Sigmoid colon (tissue), 7 donors: Measurements from ENCODE around the gene CLOCK. TPM values are rescaled to one million over a fixed set of nuclear protein-coding genes. Genes with fewer than 3 reads are reported as not detected.

Experiments
- DNase-seq: peaks from one replicate; pipeline ENCODE4 v3.0.0-alpha.2; 2019
- H3K27ac ChIP-seq, 4 donors: fragments of 200-600 bp; sonication (generic); one replicate each; pipeline ENCODE4 v1.5.1; 2016 to 2019; ENCODE audit warnings: mild to moderate bottlenecking in 1 of 4
- H3K27me3 ChIP-seq, 3 donors: fragments of 200-600 bp; sonication (generic); one replicate each; pipeline ENCODE4 v1.5.1; 2019; ENCODE audit warnings: mild to moderate bottlenecking in 1 of 3
- H3K36me3 ChIP-seq, 4 donors: fragments of 200-600 bp; sonication (generic); one replicate each; pipeline ENCODE4 v1.5.1; 2016 to 2019
- H3K4me1 ChIP-seq, 4 donors: fragments of 200-600 bp; sonication (generic); one replicate each; pipeline ENCODE4 v1.5.1; 2017 to 2019
- H3K4me3 ChIP-seq, 4 donors: fragments of 200-600 bp; sonication (generic); one replicate each; pipeline ENCODE4 v1.5.1; 2017 to 2019; ENCODE audit warnings: mild to moderate bottlenecking in 2 of 4, moderate library complexity in 1 of 4
- H3K9me3 ChIP-seq, 4 donors: fragments of 200-600 bp in 3 of 4; sonication (generic) in 3 of 4; one replicate each; pipeline versions ENCODE4 v1.5.1 to v1.6.1; 2013 to 2019
- EP300 ChIP-seq, 4 donors: sonication (generic); formaldehyde crosslinking; IDR thresholded peaks; one replicate each; pipeline ENCODE4 v1.6.1; 2017; ENCODE audit warnings: antibody characterized with exemption in 4 of 4
- POLR2A ChIP-seq, 2 donors: fragments of 450-650 bp; IDR thresholded peaks; one replicate each; pipeline ENCODE4 v1.6.1; 2016; ENCODE audit warnings: antibody characterized with exemption in 2 of 2, mild to moderate bottlenecking in 2 of 2, moderate library complexity in 2 of 2
- POLR2AphosphoS5 ChIP-seq, 4 donors: sonication (generic); formaldehyde crosslinking; IDR thresholded peaks; one replicate each; pipeline ENCODE4 v1.6.1; 2017; ENCODE audit warnings: antibody characterized with exemption in 4 of 4
- WGBS, 2 donors: extraction: QIAGEN DNeasy Blood & Tissue Kit; methylation state at CpG; one replicate each; pipeline ENCODE4 v1.1.7; 2013; 5-methylcytosine and 5-hydroxymethylcytosine counted together
- intact Hi-C: fragments of 100-400 bp; cut with DNase I; formaldehyde crosslinking; loops from one replicate; pipeline ENCODE4 v1.15.1; 2023
- polyA plus RNA-seq, 3 donors: library from polyadenylated mRNA; stranded (reverse); fragments of 200-250 nt; gene quantifications; one replicate each; pipeline ENCODE4 v1.2.3, GENCODE V29; 2013
- total RNA-seq, 4 donors: library from RNA; depleted of rRNA; stranded (reverse); fragments of >200 nt; gene quantifications; one replicate each; pipeline ENCODE4 v1.1.0, GENCODE V29; 2016
- TF ChIP-seq, protein P1 (sequence below), 4 experiments: fragments of 450-650 bp in 3 of 4; fragments of 200-600 bp in 1 of 4; IDR thresholded peaks; one replicate each; pipeline ENCODE4 v1.5.1; 2016 to 2019; ENCODE audit warnings: antibody characterized with exemption in 4 of 4, mild to moderate bottlenecking in 3 of 4, moderate library complexity in 2 of 4
- donor health status: healthy with polysubstance abuse.
- donor health status: Bipolar disorder and iron deficiency.
- donor health status: healthy.

CLOCK gene
- total and polyA plus RNA-seq, 7 donors: 2.4 to 27.5 (median 22.5) TPM

DNA sequence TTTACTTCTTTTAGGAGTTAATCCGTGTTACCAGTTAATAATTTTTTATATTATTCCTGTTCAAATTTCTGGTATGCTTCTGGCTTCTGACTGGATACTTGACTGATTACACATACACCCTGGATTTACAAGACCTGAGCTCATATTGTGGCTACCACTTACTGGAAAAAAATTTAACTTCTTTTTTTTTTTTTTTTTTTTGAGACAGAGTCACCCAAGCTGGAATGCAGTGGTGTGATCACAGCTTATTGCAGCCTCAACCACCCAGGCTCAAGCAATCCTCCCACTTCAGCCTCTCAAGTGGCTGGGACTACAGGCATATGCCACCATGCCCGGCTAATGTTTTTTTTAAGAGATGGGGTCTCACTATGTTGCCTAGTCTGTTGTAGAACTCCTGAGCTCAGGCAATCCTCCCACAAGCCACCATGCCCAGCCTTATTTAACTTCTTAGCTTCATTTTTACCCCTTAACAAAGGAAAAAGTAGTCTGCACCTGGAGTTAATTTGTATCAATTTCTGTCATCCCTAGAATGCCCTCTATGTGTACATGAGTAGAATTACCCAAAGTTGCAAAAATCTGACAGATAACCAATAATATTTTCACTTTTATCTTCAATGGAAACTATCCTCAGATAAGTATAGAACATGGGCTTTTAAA, 100.7 kb downstream of the CLOCK start:
- Histone ChIP-seq H3K27ac (no peak overlapping the region), H3K27me3 (no peaks in the 10 kb centered on the region), H3K4me3 (no peak overlapping the region), H3K36me3 (peaks cover 0 to 76% (median 15%) of the 10 kb centered on the region in 4 donors), H3K9me3 (no peaks in the 10 kb centered on the region), H3K4me1 (peaks cover 0 to 5% (median 2%) of the 10 kb centered on the region in 4 donors)
- intact Hi-C loops: loop anchor here (10.0 kb wide), 1 partner anchor 109 kb away; no protein-coding TSS in a partner anchor
- DNase-seq: no peak
- 95 to 98% methylated on average over 2 of the region's 2 CpGs for WGBS, 2 donors
- no peak for TF ChIP-seq POLR2AphosphoS5 (IDR thresholded peaks at IDR 0.05)
- TF ChIP-seq, protein P1, sequence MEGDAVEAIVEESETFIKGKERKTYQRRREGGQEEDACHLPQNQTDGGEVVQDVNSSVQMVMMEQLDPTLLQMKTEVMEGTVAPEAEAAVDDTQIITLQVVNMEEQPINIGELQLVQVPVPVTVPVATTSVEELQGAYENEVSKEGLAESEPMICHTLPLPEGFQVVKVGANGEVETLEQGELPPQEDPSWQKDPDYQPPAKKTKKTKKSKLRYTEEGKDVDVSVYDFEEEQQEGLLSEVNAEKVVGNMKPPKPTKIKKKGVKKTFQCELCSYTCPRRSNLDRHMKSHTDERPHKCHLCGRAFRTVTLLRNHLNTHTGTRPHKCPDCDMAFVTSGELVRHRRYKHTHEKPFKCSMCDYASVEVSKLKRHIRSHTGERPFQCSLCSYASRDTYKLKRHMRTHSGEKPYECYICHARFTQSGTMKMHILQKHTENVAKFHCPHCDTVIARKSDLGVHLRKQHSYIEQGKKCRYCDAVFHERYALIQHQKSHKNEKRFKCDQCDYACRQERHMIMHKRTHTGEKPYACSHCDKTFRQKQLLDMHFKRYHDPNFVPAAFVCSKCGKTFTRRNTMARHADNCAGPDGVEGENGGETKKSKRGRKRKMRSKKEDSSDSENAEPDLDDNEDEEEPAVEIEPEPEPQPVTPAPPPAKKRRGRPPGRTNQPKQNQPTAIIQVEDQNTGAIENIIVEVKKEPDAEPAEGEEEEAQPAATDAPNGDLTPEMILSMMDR (IDR thresholded peaks at IDR 0.05): no peak
- TF ChIP-seq POLR2A (IDR thresholded peaks at IDR 0.05): no peak
- no peak for TF ChIP-seq EP300 (IDR thresholded peaks at IDR 0.05)

DNA sequence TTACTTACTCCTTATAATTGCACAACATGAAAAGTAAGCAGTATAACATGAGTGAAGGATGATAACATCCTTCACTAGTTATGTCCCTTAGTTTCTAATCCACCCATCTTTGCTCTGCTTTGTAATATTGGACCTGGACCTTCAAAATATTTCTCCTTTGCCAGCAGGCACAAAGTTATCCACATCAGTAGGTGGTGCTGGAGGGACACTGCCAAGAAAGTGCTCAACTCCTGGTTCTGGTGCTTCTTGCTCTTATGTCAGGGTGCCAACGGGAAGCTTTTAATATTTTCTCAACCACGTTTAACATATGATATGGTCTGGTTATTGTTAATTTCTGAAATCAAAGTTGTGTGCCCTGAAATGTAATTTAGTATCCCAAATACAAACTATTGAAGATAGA, 101.9 kb downstream of the CLOCK start:
- Histone ChIP-seq H3K4me3 (no peak overlapping the region), H3K27me3 (no peaks in the 10 kb centered on the region), H3K27ac (no peak overlapping the region), H3K9me3 (no peaks in the 10 kb centered on the region), H3K4me1 (peaks cover 0 to 5% (median 2%) of the 10 kb centered on the region in 4 donors), H3K36me3 (peaks cover 0 to 70% (median 11%) of the 10 kb centered on the region in 4 donors)
- intact Hi-C loops: loop anchor here (10.0 kb wide), 1 partner anchor 110 kb away; no protein-coding TSS in a partner anchor
- WGBS, 2 donors: 26 to 51% methylated on average over 2 of the region's 2 CpGs
- DNase-seq: no peak
- TF ChIP-seq POLR2A (IDR thresholded peaks at IDR 0.05): no peak
- TF ChIP-seq, protein P1 (IDR thresholded peaks at IDR 0.05): no peak
- TF ChIP-seq EP300 (IDR thresholded peaks at IDR 0.05): no peak
- no peak for TF ChIP-seq POLR2AphosphoS5 (IDR thresholded peaks at IDR 0.05)

DNA sequence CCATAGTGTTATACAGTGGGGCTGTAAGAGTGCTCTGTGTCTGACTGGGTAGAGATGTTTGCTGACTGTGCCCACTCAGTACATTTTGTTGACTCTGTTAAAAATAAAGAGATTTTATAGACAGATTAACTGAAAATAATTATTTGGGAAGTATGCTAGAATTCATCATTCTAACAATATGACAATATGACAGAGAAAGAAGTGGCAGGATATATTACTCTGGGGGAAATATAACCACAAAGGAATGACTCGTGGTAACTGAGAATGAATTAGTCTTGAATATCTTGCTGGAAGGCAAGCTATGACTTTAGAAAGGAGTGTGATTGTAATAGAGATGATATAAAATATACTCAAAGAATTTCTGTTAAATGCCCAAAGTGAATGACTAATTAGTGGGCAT, 104.2 kb downstream of the CLOCK start:
- TF ChIP-seq, protein P1 (IDR thresholded peaks at IDR 0.05): no peak
- TF ChIP-seq EP300 (IDR thresholded peaks at IDR 0.05) (no peak), POLR2A (IDR thresholded peaks at IDR 0.05) (no peak), POLR2AphosphoS5 (IDR thresholded peaks at IDR 0.05) (no peak)
- H3K27me3 ChIP-seq: no peaks in the 10 kb centered on the region
- peaks cover 0 to 60% (median 0%) of the 10 kb centered on the region in 4 donors for H3K36me3 ChIP-seq
- no peak for DNase-seq
- WGBS, 2 donors: 69 to 85% methylated on average over 1 of the region's 1 CpG
- H3K4me3 ChIP-seq: no peak overlapping the region
- H3K27ac ChIP-seq: no peak overlapping the region
- H3K9me3 ChIP-seq: no peaks in the 10 kb centered on the region
- H3K4me1 ChIP-seq: peaks cover 0 to 3% (median 0%) of the 10 kb centered on the region in 4 donors
- intact Hi-C loops: loop anchor here (10.0 kb wide), 1 partner anchor 112 kb away; no protein-coding TSS in a partner anchor

DNA sequence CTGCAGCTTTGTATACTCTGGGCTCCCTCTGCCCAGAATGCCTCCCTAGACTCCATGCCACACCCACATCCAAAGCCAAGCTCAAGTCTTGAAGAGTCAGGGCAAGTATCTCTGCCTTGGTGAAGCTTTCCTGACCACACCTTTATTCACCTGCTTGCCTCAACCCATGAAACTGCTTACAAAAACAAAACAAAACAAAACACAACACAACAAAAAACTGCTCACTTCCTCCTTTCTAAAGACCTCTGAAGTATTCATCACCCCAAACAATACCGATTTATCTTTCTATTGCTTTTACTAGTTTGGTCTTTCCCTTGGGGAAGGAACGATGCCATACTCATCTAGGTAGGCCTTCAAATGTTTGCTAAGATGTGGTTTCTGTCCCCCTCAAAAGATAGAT, 105.9 kb downstream of the CLOCK start:
- Histone ChIP-seq H3K4me1 (peaks cover 0 to 3% (median 0%) of the 10 kb centered on the region in 4 donors), H3K4me3 (no peak overlapping the region), H3K27ac (no peak overlapping the region), H3K27me3 (no peaks in the 10 kb centered on the region), H3K9me3 (no peaks in the 10 kb centered on the region), H3K36me3 (peaks cover 0 to 59% (median 0%) of the 10 kb centered on the region in 4 donors)
- WGBS, 2 donors: 91 to 93% methylated on average over 2 of the region's 2 CpGs
- no peak for DNase-seq
- TF ChIP-seq EP300 (IDR thresholded peaks at IDR 0.05) (no peak), POLR2A (IDR thresholded peaks at IDR 0.05) (no peak), POLR2AphosphoS5 (IDR thresholded peaks at IDR 0.05) (no peak)
- TF ChIP-seq, protein P1 (IDR thresholded peaks at IDR 0.05): no peak
- intact Hi-C loops: loop anchor here (10.0 kb wide), 1 partner anchor 114 kb away; no protein-coding TSS in a partner anchor
